SIG-M5 treated with dmso at 0.1 percent for 504 hours (cell line): ENCODE measurements around the gene ESCO1.
"Not testable (repeated sequence)": the region's sequence is repeated elsewhere in the genome, so short reads cannot be mapped to it uniquely, and the experiment has no call there.

Experiments used
- DNase-seq: peaks from one replicate; lab custom pipeline; 2025; ENCODE audit not compliant: unreplicated experiment; lab: John Stamatoyannopoulos, UW

The ESCO1 gene

DNA sequence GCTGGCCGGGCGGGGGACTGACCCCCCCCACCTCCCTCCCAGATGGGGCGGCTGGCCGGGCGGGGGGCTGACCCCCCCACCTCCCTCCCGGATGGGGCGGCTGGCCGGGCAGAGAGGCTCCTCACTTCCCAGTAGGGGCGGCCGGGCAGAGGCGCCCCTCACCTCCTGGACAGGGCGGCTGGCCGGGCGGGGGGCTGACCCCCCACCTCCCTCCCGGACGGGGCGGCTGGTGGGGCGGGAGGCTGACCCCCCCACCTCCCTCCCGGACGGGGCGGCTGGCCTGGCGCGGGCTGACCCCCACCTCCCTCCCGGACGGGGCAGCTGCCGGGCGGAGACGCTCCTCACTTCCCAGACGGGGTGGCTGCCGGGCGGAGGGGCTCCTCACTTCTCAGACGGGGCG lies 8.1 kb downstream of the ESCO1 start:
- DNase-seq, result not testable (repeated sequence)

DNA sequence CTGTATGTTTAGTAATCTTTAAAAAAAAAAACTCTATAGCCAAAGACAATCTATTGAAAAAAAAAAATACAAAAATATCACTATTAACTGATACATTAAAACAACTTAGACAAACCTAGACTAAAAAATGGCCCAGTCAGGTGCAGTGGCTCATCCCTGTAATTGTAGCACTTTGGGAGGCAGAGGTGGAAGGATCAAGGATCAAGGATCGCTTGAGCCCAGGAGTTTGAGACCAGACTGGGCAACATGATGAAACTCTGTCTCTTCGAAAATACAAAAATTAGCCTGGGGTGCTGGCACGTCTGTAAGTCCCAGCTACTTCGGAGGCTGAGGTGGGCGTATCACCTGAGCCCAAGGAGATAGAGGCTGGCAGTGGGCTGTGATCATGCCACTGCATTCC lies 16.1 kb downstream of the ESCO1 start:
- no peak for DNase-seq

DNA sequence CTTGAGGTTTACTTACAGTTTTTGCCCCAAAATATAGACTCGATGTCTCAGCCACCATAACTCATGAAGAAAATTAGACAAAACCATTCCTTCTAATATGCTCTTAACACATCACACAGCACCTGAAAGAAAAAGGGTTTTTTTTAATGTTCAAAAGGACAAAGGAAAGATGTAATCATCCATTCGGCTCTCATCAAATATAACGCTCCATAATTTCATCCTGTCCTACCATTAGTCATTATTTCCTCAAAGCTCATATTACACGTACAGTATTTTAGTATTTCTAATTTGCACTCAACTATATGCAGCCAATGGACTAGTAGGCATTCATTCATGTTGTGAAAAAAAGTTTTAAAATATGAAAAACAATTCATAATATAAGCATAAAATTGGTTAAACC lies 24.8 kb downstream of the ESCO1 start:
- DNase-seq, result no peak

DNA sequence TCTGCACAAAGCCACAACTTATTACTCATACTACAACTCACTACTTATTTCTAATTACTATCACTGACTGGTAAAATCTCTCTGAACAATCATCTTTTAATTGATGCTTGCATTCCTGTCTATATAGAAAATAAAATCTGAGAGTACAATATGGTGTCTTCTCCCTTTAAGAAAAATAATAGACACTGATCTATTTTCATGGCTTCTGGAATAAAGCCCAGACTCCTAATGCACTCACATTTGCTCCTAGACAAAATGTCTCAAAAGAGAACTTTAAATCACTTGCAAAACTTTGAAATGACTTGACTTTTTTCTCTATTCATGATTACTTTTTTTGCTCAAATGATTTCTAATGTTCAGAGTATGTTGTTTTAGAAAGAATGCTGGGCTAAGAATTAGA lies 28.7 kb downstream of the ESCO1 start:
- no peak for DNase-seq

DNA sequence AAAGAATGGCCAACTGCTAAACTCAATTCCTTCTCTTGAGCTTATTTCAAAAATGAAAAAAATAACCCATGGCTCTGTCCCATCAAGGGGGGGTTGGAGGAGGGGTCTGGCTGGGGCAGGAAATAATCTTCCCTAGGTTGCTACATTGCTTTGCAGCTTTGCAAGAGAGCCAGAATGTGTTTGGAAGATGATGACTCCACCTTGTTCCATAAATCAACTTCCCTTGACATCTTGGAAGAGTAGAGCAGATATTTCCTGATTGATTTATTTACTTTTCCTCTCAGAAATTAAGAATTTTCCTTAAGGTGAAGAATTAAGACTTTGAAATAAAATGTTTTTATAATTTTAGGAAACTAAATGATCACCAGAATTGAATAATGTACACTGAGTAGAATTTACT lies 41.3 kb downstream of the ESCO1 start:
- DNase-seq, result no peak

DNA sequence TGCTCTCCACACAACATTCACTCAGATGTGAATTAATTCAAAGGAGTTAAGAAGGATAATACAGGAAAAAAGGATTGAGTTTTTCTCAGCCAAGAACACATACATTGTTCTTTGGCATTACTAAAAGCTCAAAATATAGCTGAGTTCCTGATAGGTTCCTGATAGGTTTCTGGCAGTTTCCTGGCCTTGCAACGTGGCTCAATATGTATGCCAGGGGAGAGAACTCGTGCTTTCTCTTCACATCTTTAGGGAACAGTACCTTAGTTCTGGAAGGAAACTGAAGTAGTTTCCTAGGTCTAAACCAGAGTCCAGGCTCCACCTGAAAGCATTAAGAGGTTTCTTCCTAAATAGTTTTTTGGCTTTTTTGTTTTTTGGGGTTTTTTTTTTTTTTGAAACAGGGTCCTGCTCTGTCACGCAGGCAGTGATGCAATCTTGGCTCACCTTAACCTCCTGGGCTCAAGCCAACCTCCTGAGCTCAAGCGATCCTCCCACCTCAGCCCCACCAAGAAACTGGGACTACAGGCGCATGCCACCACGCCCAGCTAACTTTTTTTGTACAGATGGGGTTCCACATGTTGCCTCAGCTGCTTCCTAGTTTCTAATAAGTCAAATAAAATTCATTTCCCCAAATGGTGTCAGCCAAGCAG lies 42.8 kb downstream of the ESCO1 start:
- DNase-seq, result no peak

DNA sequence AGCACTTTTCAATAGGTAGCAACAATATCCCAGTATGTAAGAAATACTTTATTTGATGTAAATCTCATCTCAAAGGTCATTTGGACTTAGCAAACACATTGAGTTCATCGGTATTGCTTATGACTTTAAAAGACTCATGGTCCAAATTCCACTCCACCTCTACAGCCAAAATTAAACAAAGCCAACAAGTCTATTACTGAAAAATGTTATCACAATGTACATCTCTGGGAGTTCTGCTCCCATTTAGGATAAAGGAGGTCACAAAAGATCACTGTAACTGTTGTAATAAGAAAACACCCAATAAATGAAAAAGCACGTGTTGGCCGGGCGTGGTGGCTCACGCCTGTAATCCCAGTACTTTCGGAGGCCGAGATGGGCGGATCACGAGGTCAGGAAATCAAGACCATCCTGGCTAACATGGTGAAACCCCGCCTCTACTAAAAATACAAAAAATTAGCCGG lies 50.0 kb downstream of the ESCO1 start:
- no peak for DNase-seq

DNA sequence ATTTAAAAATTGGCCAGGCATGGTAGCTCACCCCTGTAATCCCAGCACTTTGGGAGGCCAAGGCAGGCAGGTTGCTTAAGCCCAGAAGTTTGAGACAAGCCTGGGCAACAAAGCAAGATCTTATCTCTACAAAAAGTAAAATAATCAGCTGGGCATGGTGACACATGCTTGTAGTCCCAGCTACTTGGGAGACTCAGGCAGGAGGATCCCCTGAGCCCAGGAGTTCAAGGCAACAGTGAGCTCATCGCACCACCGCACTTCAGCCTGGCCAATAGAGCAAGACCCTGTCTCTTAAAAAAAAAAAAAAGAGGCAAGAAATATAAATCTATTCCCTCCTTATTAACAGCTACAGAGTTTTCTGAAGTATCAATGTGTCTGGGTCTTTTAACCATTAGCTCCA lies 51.9 kb downstream of the ESCO1 start:
- DNase-seq, result no peak

DNA sequence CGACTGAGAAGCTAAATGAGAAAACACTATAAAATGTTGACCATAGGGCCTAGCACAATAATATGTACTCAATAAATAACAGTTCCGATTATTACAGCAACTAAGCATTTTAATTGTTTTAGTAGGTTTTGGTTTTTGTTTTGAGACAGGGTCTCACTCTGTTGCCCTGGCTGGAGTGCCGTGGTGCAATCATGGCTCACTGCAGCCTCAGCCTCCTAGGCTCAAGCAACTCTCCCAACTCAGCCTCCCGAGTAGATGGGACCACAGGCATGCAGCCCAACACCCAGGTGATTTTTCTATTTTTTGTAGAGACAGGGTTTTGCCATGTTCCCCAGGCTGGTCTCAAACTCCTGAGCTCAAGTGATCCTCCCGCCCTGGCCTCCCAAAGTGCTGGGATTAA lies 54.1 kb downstream of the ESCO1 start:
- DNase-seq, result no peak

DNA sequence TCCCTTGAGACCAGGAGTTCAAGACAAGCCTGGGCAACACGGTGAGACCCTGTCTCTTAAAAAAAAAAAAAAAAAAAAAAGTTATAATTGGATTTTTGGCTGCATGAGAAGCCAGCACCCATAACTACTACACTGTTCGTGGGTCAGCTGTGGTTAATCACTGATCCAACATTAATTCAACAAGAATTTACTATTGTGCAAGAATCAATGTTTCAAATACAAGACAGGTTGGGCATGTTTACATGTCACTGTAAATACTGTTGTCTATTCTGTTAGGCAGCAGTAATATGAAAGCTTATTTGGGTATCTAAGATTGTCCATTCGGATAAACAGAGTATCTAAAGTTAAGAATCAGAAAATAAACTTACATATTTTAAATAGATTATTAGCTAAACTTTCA lies 62.3 kb downstream of the ESCO1 start:
- no peak for DNase-seq

DNA sequence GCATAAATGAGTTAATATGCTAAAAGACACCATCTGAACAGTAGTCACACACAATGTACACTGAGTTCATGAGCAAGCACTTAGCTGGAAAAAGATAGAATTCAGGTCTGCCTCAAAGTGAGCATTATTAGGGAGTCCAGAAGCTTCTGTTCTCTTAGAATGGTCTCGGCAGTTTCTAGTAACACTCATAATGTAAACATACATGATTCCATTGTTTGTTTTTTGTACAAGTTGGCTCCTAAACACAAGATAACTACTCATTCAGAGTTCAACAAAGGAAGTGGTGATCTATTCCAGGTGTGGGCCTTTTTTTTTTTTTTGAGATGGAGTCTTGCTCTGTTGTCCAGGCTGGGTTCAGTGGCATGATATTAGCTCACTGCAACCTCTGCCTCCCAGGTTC lies 66.2 kb downstream of the ESCO1 start:
- no peak for DNase-seq

DNA sequence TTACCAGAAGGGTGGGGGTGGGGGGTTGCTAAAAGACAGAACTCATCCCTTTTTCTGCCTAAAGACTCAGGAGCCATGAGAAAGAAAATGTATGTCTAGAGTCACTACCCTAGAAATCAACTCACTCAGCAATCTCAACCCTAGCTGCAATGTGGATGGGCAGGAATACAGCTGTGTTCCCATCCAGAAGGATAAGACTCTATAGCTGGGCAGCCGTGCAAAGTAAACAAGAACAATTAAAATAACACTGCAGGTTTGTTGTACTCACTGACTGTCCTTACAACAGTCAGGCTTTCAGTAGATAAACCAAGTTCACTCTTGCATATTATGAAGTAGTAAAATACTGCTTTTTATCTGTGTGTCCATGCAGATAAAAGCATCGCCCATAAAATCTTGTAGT lies 74.0 kb downstream of the ESCO1 start:
- no peak for DNase-seq

DNA sequence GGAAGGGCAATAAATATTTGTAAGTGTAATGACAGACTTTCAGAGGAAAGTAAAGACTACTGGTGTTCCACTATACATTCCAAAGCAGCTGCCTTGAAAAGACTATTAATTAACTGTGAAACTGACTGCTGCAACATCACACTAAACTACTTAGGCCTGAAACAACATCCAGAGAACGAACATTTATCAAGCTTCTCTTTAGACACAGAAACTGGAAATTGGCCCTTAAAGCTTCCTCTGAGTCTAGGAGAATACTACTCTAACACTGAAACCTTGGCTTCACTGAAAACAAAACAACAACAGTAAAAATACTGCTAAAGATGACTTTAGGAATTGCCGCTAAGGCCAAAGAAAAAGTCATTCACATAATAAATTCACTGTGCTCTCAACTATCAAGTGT lies 74.6 kb downstream of the ESCO1 start:
- DNase-seq, result no peak

DNA sequence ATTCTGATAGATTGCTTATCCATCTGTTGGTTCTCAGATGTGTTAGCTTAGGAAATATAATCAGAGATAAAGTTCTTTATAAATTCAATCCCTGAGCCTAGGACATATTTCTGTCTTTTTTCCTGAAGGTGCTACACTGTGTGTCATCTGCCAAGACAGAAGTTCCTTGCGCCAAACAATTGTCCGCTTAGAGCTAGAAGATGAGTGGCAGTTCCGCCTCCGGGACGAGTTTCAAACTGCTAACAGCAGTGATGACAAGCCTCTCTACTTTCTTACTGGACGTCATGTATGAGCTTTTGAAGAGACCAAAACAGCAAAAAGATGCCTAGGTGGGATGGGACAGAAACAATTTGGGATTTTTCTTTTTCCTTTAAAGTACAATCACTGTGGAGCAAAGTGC lies 78.0 kb downstream of the ESCO1 start:
- no peak for DNase-seq

DNA sequence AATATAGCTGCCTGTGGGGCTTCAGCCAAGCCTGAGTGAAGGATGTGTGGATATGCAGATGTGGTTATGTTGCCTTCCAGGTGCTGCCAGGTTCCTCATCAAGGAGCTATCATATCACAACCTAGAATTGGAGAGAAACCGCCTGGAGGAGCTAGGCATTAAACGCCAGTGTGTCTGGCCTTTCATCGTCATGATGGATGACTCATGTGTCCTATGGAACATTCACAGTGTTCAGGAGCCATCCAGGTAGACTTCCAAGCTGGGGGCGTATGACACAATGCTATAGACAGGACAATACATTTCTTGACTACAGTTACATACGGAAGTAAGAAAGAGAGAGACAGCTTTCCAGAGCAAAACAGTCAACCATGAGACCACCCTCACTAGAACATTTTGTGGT lies 86.8 kb downstream of the ESCO1 start:
- no peak for DNase-seq

DNA sequence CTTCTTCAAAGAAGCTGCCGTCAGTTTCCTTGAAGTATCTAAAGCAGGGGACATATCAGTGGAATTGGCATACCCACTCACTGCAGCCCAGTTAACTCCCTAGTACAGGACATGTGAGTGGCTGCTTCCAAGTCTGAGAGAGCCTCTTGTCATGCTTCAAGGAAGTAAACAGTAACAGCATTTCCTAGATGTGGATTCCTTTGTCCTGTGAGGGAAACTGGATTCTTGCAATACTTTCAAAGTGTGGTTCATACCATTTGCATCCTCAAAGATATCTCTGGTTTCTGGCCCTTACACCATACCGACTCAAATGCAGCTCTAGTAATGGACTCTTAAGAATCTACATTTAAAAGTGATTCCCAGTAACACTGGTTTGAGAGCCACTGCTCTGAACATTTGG lies 87.2 kb downstream of the ESCO1 start:
- no peak for DNase-seq

DNA sequence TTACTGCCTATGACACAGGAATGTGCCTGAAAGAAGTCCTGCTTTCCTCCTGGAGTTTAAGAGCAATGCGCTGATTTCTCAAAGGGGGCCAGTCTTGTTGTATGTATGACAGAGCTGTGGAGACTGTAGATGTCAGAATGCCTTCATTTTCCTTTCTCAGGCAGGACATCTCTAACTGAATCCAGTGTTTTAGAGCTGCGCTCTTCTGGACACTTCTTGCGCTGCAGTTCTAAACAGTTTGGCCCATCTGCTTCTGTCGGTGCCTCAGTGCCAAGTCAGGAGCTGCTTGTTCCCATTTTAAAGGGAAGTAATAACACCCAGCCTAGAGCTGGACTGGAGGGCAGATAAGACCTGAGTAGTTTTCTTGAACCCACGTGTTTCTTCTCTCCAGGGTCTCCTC lies 91.4 kb downstream of the ESCO1 start:
- DNase-seq, result no peak

DNA sequence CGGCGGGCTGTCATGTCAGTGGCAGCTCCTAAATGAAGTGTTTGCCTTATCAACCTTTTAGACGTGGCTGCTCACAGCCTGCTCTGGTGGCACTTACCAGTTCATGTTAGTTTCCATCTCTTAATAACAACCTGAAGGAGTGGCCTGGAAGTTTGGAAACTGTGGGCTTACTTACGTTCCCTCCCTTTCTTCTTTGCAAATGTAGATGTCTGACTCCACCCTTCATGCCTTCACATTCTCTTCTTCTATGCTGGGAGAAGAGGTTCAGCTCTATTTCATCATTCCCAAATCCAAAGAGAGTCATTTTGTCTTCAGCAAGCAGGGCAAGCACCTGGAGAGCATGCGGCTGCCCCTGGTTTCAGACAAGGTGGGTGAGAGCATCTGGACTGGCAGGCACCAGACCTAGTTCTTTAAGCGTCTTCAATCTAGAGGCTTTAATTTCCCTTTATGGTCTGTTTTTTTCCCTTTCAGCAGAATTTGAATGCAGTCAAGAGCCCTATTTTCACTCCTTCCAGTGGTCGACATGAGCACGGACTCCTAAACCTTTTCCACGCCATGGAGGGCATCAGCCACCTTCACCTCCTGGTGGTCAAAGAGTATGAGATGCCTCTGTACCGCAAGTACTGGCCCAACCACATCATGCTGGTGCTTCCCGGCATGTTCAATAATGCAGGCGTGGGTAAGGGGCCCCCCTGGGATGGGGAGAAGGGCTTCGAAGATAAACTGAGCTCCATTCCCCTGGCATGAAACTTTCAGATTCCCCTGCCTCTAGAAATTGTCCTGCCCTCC lies 92.4 kb downstream of the ESCO1 start:
- DNase-seq, result no peak

DNA sequence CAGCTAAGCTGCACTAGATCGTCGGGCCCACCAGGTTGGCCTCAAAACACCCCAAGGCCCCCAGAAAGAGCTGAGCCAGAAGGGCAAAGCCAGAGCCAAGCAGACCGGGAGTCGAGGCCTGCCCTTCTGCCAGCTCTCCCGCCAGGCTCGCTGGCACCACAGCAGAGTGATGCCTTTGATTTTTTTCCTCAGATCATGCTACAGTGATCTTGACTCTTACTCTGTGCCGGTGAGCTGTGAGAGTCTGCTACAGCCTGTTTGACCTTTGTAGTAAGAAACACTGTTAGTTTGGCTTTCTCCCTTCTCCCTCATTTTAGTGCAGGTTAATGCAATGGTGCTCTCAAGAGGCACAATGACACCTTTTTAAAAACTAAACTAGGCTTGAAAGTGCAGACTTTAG lies 97.8 kb downstream of the ESCO1 start:
- no peak for DNase-seq

DNA sequence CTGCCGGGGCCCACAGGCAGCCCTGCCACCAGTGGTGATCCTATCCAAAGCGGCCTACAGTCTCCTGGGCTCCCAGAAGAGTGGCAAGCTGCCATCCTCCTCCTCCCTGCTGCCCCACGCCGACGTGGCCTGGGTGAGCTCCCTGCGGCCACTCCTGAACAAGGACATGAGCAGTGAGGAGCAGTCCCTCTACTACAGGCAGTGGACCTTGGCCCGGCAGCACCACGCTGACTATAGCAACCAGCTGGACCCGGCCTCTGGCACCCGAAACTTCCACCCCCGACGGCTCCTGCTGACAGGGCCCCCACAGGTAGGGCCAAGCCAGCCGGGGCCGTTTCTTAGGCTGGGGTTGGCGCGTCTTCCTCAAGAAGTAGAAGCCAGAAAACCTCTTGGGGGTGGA lies 100.5 kb downstream of the ESCO1 start:
- no peak for DNase-seq

DNA sequence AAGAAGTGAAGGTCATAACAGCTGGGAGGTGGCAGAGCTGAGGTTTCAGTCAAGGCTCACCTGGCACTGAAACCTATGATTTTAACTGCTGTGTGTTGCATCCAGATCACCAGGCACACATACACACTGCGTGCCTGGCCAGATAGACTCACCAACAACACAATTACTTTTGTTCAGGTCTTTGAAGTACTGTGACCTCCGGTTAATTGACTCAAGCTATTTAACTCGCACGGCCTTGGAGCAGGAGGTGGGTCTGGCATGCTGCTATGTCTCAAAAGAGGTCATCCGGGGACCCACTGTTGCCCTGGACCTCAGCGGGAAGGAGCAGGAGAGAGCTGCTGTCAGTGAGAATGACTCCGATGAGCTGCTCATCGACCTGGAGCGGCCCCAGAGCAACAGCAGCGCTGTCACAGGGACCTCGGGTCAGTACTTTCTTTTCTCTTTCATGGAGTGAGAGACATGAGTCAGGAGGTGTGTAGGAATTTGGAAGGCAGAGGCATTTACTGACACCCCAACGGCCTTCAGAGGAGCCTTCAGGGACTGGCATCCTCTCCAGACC lies 104.1 kb downstream of the ESCO1 start:
- DNase-seq, result no peak

DNA sequence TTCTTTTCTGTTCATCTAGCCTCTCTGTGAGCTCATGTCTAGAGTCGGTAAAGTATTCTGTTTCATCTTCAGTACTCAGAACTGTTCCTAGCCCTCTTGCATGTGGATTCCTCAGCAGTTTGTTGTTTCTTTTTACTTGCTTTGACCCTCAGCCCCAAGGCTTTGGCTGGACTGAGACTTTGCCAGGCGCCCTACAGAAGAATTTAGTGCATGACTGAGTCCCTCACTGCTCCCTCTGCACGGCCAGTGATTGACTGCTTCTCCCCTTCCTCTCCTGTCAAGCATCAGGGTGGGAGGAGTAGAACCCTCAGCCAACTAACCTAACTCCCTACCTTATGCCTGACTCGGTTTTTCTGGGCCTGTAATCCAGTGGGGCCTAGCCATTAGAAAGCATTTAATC lies 109.8 kb downstream of the ESCO1 start:
- DNase-seq, result no peak
